Heart left ventricle (tissue), 16 donors: Measurements from ENCODE around the gene ZNF185. TPM values are rescaled to one million over a fixed set of nuclear protein-coding genes. Genes with fewer than 3 reads are reported as not detected.

Experiments
- ATAC-seq, 4 donors: fragments of 200-7000 bp; cut with Tn5 transposase; one replicate each; pipeline ENCODE4 v1.9.1; 2020 to 2022; ENCODE audit warnings: moderate library complexity in 4 of 4, mild to moderate bottlenecking in 3 of 4, moderate number of reproducible peaks in 1 of 4
- DNase-seq, 5 donors: peaks; one replicate each; pipeline ENCODE4 v3.0.0-alpha.2; 2020
- H3K27ac ChIP-seq, 12 donors: fragments of 200-600 bp; sonication (generic) in 4 of 12; one replicate each; pipeline versions ENCODE4 v1.5.0 to v1.8.0; 2016 to 2022; ENCODE audit warnings: mild to moderate bottlenecking in 2 of 12
- H3K27me3 ChIP-seq, 9 donors: fragments of 200-600 bp; sonication (generic) in 2 of 9; one replicate each; pipeline versions ENCODE4 v1.5.1 to v1.8.0; 2016 to 2022; ENCODE audit warnings: mild to moderate bottlenecking in 3 of 9
- H3K36me3 ChIP-seq, 9 donors: fragments of 200-600 bp; sonication (generic) in 2 of 9; one replicate each; pipeline versions ENCODE4 v1.5.0 to v1.8.0; 2018 to 2022; ENCODE audit warnings: mild to moderate bottlenecking in 2 of 9
- H3K4me1 ChIP-seq, 12 donors: fragments of 200-600 bp; sonication (generic) in 4 of 12; one replicate each; pipeline versions ENCODE4 v1.5.0 to v1.8.0; 2016 to 2022; ENCODE audit warnings: mild to moderate bottlenecking in 3 of 12
- H3K4me3 ChIP-seq, 12 donors: fragments of 200-600 bp; sonication (generic) in 4 of 12; one replicate each; pipeline versions ENCODE4 v1.5.0 to v1.8.0; 2017 to 2022; ENCODE audit warnings: mild to moderate bottlenecking in 9 of 12, moderate library complexity in 4 of 12
- H3K9me3 ChIP-seq, 12 donors: fragments of 200-600 bp; sonication (generic) in 4 of 12; one replicate each; pipeline versions ENCODE4 v1.5.0 to v1.8.0; 2016 to 2022; ENCODE audit warnings: mild to moderate bottlenecking in 1 of 12
- POLR2A ChIP-seq, 2 donors: fragments of 450-650 bp; IDR thresholded peaks; one replicate each; pipeline ENCODE4 v1.6.1; 2017; ENCODE audit warnings: antibody characterized with exemption in 2 of 2, mild to moderate bottlenecking in 2 of 2, moderate library complexity in 2 of 2
- WGBS, 4 donors: extraction: QIAGEN DNeasy Blood & Tissue Kit in 2 of 4; methylation state at CpG; one replicate each; pipeline versions ENCODE4 v1.1.5 to v1.1.7; 2013 to 2018; 5-methylcytosine and 5-hydroxymethylcytosine counted together
- intact Hi-C, 10 donors: fragments of 100-400 bp; cut with DNase I; formaldehyde crosslinking; loops; one replicate each; pipeline versions ENCODE4 v1.11.1 to v1.14.2; 2022
- polyA plus RNA-seq, 2 donors: library from polyadenylated mRNA; stranded (reverse); fragments of 200-250 nt; gene quantifications; one replicate each; pipeline ENCODE4 v1.2.3, GENCODE V29; 2013
- total RNA-seq, 9 donors: library from RNA; depleted of rRNA in 2 of 9; stranded (reverse); fragments of >200 nt in 2 of 9; fragmentation: NEBNext Ultra II Directional in 3 of 9; extraction: Animal tissue kit (Norgen Biotek cat#: 25700) in 3 of 9; gene quantifications; one replicate each; pipeline versions ENCODE4 v1.1.0 to v1.2.4, GENCODE V29; 2016 to 2023
- TF ChIP-seq, protein P1 (sequence below), 12 donors: fragments of 200-600 bp; sonication (generic) in 4 of 12; IDR thresholded peaks; one replicate each; pipeline versions ENCODE4 v1.5.0 to v1.8.0; 2018 to 2022; ENCODE audit warnings: antibody characterized with exemption in 12 of 12, mild to moderate bottlenecking in 5 of 12
- donor health status: ischemic (EF 13 %, LVEDD 7.1; RV severe dilation, severe dysfunction).
- donor health status: healthy with polysubstance abuse.
- donor health status: DM: no; HTN: yes; CAD: no.
- donor health status: DM: no; HTN: no; CAD: no.
- donor health status: ischemic (EF 25% LVEDD 6.9; RV normal size, moderate dysfunction).
- donor health status: ischemic (EF 25% LVEDD 5.7; RV mildly dilated, moderate dysfunction).
- donor health status: healthy.
- donor health status: DM: yes; HTN: yes; CAD: no.
- donor health status: ischemic (EF 35%, LVEDD 5.7; RV mildly dilated, moderate dysfunction).
- donor health status: nonischemic (EF 11% LVEDD 7.7; RV severe dilation, severe dysfunction).
- donor health status: DM: yes; HTN: yes; CAD: no.
- donor health status: PGD.
- donor health status: ischemic (EF 29% LVEDD 5.4; RV normal size, mild dysfunction).
- donor health status: nonischemic (EF 23%, LVEDD 6.1; RV moderate dilation, normal function).

ZNF185 gene
- total and polyA plus RNA-seq, 11 donors: 0.42 to 7.4 (median 1.8) TPM

DNA sequence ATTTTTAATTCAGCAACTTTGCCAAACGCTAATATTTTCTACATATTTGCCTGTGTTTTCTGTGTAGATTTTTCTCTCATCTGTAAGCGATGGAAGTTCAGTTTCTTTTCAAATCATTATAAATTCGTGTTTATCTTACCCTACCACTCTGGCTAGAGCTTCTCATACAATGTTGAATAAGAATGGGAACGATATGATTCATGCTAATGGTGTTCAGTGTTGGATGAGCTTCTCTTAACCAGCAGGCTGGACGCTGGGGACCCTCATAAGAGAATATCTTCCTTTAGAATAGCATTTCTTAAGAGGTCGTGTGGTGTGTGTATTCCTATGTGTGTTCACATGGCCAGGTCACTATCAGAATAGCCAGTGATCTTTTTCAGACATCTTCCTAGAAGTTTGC lies 36.0 kb upstream of the ZNF185 start:
- DNase-seq (no peak), ATAC-seq (no peak)
- Histone ChIP-seq H3K9me3 (no peaks in the 10 kb centered on the region), H3K27me3 (no peaks in the 10 kb centered on the region), H3K36me3 (peaks cover 0 to 58% (median 27%) of the 10 kb centered on the region in 9 donors), H3K4me1 (no peaks in the 10 kb centered on the region), H3K27ac (no peak overlapping the region), H3K4me3 (no peak overlapping the region)
- TF ChIP-seq POLR2A (IDR thresholded peaks at IDR 0.05): no peak
- TF ChIP-seq, protein P1, sequence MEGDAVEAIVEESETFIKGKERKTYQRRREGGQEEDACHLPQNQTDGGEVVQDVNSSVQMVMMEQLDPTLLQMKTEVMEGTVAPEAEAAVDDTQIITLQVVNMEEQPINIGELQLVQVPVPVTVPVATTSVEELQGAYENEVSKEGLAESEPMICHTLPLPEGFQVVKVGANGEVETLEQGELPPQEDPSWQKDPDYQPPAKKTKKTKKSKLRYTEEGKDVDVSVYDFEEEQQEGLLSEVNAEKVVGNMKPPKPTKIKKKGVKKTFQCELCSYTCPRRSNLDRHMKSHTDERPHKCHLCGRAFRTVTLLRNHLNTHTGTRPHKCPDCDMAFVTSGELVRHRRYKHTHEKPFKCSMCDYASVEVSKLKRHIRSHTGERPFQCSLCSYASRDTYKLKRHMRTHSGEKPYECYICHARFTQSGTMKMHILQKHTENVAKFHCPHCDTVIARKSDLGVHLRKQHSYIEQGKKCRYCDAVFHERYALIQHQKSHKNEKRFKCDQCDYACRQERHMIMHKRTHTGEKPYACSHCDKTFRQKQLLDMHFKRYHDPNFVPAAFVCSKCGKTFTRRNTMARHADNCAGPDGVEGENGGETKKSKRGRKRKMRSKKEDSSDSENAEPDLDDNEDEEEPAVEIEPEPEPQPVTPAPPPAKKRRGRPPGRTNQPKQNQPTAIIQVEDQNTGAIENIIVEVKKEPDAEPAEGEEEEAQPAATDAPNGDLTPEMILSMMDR (IDR thresholded peaks at IDR 0.05): no peak
- WGBS, 4 donors: 68 to 92% (median 80%) methylated on average over 6 of the region's 6 CpGs
- intact Hi-C loops: no loop called here

DNA sequence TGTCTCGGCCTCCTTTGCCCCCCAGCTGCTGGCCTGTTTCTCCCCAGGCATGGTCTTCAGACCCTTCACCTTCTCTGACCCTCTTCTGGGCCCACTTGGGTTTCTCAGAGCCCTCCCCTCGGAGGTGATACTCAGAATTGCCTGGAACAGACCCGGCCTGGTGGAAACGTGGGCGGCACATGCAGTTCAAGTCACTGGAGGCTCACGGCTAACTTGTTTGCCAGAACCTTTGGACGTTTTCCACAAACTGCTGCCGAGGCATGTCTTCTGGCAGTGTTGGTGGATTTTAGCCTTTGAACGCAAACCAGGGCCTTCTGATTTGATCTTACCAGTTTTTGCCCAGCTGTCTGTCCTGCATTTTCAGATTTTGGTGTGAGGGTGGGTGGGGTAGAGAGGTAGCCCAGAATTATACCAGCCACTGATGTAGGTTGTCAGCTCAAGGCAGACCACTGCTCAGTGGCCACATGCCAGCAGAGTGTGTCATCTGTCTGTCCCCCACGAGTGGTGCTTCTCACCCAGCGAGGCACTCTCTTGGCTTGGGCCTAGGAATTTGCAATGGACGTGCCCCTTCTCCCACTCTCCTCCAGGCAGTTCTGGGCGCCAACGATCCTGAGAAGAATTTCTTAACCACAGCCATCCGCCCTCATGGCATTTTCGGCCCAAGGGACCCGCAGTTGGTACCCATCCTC lies 32.5 kb upstream of the ZNF185 start:
- Histone ChIP-seq H3K36me3 (peaks cover 0 to 68% (median 32%) of the 10 kb centered on the region in 9 donors), H3K4me3 (no peak overlapping the region), H3K27ac (no peak overlapping the region), H3K4me1 (no peaks in the 10 kb centered on the region), H3K27me3 (no peaks in the 10 kb centered on the region), H3K9me3 (no peaks in the 10 kb centered on the region)
- no peak for TF ChIP-seq POLR2A (IDR thresholded peaks at IDR 0.05)
- TF ChIP-seq, protein P1 (IDR thresholded peaks at IDR 0.05): no peak
- 71 to 88% (median 78%) methylated on average over 17 of the region's 17 CpGs for WGBS, 4 donors
- intact Hi-C loops: no loop called here
- DNase-seq: no peak
- ATAC-seq: peak in 1 of 4 donors; percentile 18

DNA sequence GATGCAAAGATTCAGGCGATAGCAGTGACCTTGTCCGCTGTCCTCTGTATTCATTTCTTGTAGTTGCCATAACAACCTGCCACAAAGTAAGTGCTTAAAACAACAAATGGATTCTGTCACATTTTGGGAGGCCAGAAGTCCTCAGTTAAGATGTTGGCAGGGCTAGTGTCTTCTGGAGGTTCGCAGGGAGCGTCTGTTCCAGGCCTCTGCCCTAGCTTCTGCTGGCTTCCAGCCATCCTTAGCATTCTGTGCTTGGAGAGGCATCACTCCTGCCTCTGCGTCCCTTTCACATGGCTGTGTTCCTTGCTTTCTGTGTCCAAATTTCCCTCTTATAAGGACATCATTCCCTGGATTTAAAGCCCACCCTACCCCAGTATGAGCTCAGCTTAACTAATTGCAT lies 31.5 kb upstream of the ZNF185 start:
- Histone ChIP-seq H3K9me3 (no peaks in the 10 kb centered on the region), H3K36me3 (peaks cover 0 to 59% (median 32%) of the 10 kb centered on the region in 9 donors), H3K4me1 (no peaks in the 10 kb centered on the region), H3K27me3 (no peaks in the 10 kb centered on the region), H3K27ac (no peak overlapping the region), H3K4me3 (no peak overlapping the region)
- TF ChIP-seq, protein P1 (IDR thresholded peaks at IDR 0.05): no peak
- no peak for TF ChIP-seq POLR2A (IDR thresholded peaks at IDR 0.05)
- 75 to 91% (median 86%) methylated on average over 5 of the region's 5 CpGs for WGBS, 4 donors
- no peak for DNase-seq
- intact Hi-C loops: no loop called here
- no peak for ATAC-seq

DNA sequence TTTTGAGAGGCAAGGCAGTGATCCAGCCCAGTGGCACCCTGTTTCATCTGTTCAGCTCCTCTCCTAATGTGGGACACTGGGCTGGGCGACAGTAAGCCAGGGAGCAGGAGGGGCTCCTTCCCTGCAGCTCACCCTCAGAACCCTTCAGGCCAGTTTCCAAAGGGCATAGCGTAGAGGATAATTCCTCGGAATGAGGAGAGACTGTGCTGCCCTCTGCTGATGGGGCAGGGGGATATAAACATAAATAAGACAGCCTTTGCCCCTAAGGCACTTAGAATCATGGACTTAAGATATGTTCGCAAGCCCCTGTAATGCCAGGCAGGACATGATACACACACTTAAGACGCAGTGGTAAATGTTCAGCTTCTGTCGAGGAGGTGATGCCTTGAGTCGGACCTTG lies 27.9 kb upstream of the ZNF185 start:
- WGBS, 4 donors: 75 to 84% (median 80%) methylated on average over 7 of the region's 7 CpGs
- ATAC-seq (no peak), DNase-seq (no peak)
- no peaks in the 10 kb centered on the region for H3K9me3 ChIP-seq
- TF ChIP-seq, protein P1 (IDR thresholded peaks at IDR 0.05): no peak
- no peak for TF ChIP-seq POLR2A (IDR thresholded peaks at IDR 0.05)
- H3K36me3 ChIP-seq: peaks cover 0 to 40% (median 22%) of the 10 kb centered on the region in 9 donors
- no peak overlapping the region for H3K27ac ChIP-seq
- no peaks in the 10 kb centered on the region for H3K27me3 ChIP-seq
- intact Hi-C loops: no loop called here
- no peak overlapping the region for H3K4me3 ChIP-seq
- no peaks in the 10 kb centered on the region for H3K4me1 ChIP-seq
